ENCODE measurements around the gene CTSL. TPM values are rescaled to one million over a fixed set of nuclear protein-coding genes. Genes with fewer than 3 reads are reported as not detected.

CTSL gene
- polyA plus RNA-seq, 1 donor (not counting 4 experiments of a cell fraction or from before 2014, with no cell fraction given): 121 TPM

GRCh38 chr9:87746186-87746585 is 20.3 kb downstream of the CTSL start:
- Histone ChIP-seq H3K4me2 (ENCODE audit: control insufficient read depth, extremely low read depth, insufficient read depth, low read depth, low read length) (no peak overlapping the region), H3K27ac (ENCODE audit: control insufficient read depth, insufficient read depth, low read length) (no peak overlapping the region), H3K36me3 (ENCODE audit: control insufficient read depth in 2 of 2, extremely low read depth in 1 of 2, insufficient read depth in 2 of 2, low read length in 2 of 2) (no peaks in the 10 kb centered on the region), H3K9ac (ENCODE audit: control insufficient read depth, extremely low read depth, insufficient read depth, low read length) (no peak overlapping the region), H3K79me2 (ENCODE audit: control insufficient read depth, insufficient read depth, low read length) (no peaks in the 10 kb centered on the region), H3K9me1 (ENCODE audit: control insufficient read depth, extremely low read depth, insufficient read depth, low read length) (no peaks in the 10 kb centered on the region), H3K4me3 (ENCODE audit: control insufficient read depth in 2 of 3, extremely low read depth in 1 of 3, insufficient read depth in 2 of 3, low read depth in 1 of 3, low read length in 3 of 3) (no peak overlapping the region), H3K4me1 (ENCODE audit: control insufficient read depth, extremely low read depth, insufficient read depth, low read length) (peaks cover 3% of the 10 kb centered on the region), H2AFZ (ENCODE audit: control insufficient read depth, low read length) (no peak overlapping the region), H4K20me1 (ENCODE audit: control insufficient read depth, extremely low read depth, insufficient read depth, low read length) (no peaks in the 10 kb centered on the region), H3K9me3 (ENCODE audit: control insufficient read depth, low read depth, low read length) (no peaks in the 10 kb centered on the region), H3K27me3 (ENCODE audit: control insufficient read depth, extremely low read depth, insufficient read depth, low read length) (no peaks in the 10 kb centered on the region)
- DNase-seq (ENCODE audit: low read depth, low spot score): no peak
- no peak for FAIRE-seq
- dilution Hi-C loops (cut with MboI; ENCODE audit: extremely low pct_ligation_motif_present, low sequenced_read_pairs): no loop called here
- TF ChIP-seq CTCF (optimal IDR thresholded peaks at IDR 0.05 in 1 of 3, IDR thresholded peaks at IDR 0.05 in 1 of 3, conservative IDR thresholded peaks at IDR 0.05 in 1 of 3; ENCODE audit: extremely low read depth in 1 of 3, insufficient read depth in 2 of 3, low read length in 3 of 3) (no peak), EZH2 (IDR thresholded peaks at IDR 0.05; ENCODE audit: low read length) (no peak)

DNA sequence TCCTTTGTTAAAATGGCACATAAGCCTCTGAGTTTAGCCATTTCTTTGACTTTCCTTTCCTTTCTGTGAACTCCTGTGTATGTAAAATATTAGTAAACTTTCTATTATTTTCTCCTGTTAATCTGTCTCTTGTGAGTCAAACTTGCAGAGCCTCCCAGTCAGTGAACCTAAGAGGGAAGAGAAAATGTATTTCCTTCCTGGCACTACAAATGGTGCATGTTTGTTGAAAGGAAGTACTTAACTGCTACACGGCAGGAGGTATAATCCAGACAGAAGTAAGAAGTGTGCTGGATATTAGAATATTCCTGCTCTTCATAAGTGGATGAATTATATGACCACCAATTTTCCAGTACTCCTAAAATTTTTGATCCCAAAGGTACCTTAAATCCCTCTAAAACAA is 23.0 kb downstream of the CTSL start:
- no peaks in the 10 kb centered on the region for H3K4me1 ChIP-seq (ENCODE audit: control insufficient read depth, extremely low read depth, insufficient read depth, low read length)
- no peaks in the 10 kb centered on the region for H3K27me3 ChIP-seq (ENCODE audit: control insufficient read depth, extremely low read depth, insufficient read depth, low read length)
- no peaks in the 10 kb centered on the region for H3K79me2 ChIP-seq (ENCODE audit: control insufficient read depth, insufficient read depth, low read length)
- peaks cover 3% of the 10 kb centered on the region for H3K9me3 ChIP-seq (ENCODE audit: control insufficient read depth, low read depth, low read length)
- DNase-seq (ENCODE audit: low read depth, low spot score) (no peak), FAIRE-seq (no peak)
- H3K36me3 ChIP-seq (ENCODE audit: control insufficient read depth in 2 of 2, extremely low read depth in 1 of 2, insufficient read depth in 2 of 2, low read length in 2 of 2): no peaks in the 10 kb centered on the region
- H3K9ac ChIP-seq (ENCODE audit: control insufficient read depth, extremely low read depth, insufficient read depth, low read length): no peak overlapping the region
- H3K9me1 ChIP-seq (ENCODE audit: control insufficient read depth, extremely low read depth, insufficient read depth, low read length): no peaks in the 10 kb centered on the region
- H4K20me1 ChIP-seq (ENCODE audit: control insufficient read depth, extremely low read depth, insufficient read depth, low read length): no peaks in the 10 kb centered on the region
- no peak overlapping the region for H3K4me3 ChIP-seq (ENCODE audit: control insufficient read depth in 2 of 3, extremely low read depth in 1 of 3, insufficient read depth in 2 of 3, low read depth in 1 of 3, low read length in 3 of 3)
- H3K27ac ChIP-seq (ENCODE audit: control insufficient read depth, insufficient read depth, low read length): no peak overlapping the region
- H3K4me2 ChIP-seq (ENCODE audit: control insufficient read depth, extremely low read depth, insufficient read depth, low read depth, low read length): no peak overlapping the region
- H2AFZ ChIP-seq (ENCODE audit: control insufficient read depth, low read length): no peak overlapping the region
- no peak for TF ChIP-seq EZH2 (IDR thresholded peaks at IDR 0.05; ENCODE audit: low read length)
- TF ChIP-seq CTCF (optimal IDR thresholded peaks at IDR 0.05 in 1 of 3, IDR thresholded peaks at IDR 0.05 in 1 of 3, conservative IDR thresholded peaks at IDR 0.05 in 1 of 3; ENCODE audit: extremely low read depth in 1 of 3, insufficient read depth in 2 of 3, low read length in 3 of 3): no peak
- dilution Hi-C loops (cut with MboI; ENCODE audit: extremely low pct_ligation_motif_present, low sequenced_read_pairs): no loop called here

Measured in keratinocyte (primary cell).